HG03520 (cell line): ENCODE data around the gene MCIDAS.

ENCODE experiments used
- ATAC-seq: cut with Tn5 transposase; IDR thresholded peaks from one replicate; pipeline ENCODE4 v1.9.1; 2021; ENCODE audit warnings: mild to moderate bottlenecking, moderate library complexity; ENCODE audit not compliant: unreplicated experiment

Gene MCIDAS

GRCh38 chr5:55222985-55223811 lies 3.9 kb downstream of the MCIDAS start:
- no peak for ATAC-seq

DNA sequence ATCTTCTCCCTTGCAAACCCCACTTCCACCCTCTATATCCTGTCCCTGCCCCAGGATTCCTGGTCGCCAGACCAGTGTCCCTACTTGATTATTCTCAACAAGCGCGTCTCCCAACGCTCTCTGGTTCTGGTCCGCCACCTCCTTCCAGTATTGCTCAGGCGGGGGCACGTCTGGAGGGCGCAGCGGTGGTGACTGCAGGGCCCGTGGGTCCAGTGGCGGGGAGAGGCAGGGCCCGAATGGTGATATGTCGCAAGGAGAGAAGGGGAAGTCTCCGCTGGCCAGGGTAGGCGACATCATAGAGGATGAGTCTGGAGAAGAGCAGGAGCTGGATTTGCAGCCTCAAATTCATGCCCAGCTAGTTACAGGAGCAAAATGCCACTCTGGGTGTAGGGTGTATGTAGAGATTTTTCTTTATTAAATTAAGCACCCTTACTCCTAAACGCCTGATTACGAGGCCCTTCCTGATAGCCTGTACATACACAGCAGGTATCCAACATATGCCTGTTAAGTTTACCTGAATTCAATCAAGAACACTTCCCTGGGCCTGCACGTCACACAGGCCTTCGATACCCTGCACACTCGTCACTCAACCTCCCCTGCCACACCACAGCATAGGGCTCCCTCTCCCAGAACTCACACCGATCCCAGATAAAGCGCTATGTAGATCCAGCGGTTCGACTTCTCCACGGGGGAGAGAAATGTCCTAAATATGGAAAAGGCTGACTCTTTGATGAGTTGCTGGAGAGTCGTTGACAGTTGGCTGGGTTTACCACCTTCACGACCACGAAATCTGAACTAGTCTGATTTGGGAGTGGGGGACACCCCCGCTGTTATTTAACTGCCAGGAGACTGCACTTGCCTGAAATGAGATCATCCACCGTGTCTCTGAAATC lies 4.8 kb downstream of the MCIDAS start:
- no peak for ATAC-seq

GRCh38 chr5:55220433-55221185 lies 6.5 kb downstream of the MCIDAS start:
- no peak for ATAC-seq

GRCh38 chr5:55219770-55220169 lies 7.3 kb downstream of the MCIDAS start:
- ATAC-seq: no peak

- ATAC-seq: no peak
Observed at GRCh38 chr5:55218967-55219366, 8.1 kb downstream of the MCIDAS start.

GRCh38 chr5:55211184-55211874 lies 15.8 kb downstream of the MCIDAS start:
- ATAC-seq: no peak

DNA sequence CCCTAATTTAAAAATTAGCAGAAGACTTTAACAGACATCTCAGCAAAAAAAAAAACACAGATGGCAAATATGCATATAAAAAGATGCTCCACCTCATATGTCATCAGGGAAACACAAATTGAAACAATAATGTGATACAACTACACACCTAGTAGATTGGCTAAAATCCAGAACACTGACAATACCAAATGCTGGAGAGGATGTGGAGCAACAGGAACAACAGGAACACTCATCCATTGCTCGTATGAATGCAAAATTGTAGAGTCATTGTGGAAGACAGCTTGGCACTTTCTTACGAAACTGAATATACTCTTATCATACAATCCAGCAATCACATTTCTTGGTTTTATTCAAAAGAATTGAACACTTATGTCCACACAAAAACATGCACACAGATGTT lies 22.1 kb downstream of the MCIDAS start:
- no peak for ATAC-seq

GRCh38 chr5:55191165-55191564 lies 36.0 kb downstream of the MCIDAS start:
- ATAC-seq: no peak

DNA sequence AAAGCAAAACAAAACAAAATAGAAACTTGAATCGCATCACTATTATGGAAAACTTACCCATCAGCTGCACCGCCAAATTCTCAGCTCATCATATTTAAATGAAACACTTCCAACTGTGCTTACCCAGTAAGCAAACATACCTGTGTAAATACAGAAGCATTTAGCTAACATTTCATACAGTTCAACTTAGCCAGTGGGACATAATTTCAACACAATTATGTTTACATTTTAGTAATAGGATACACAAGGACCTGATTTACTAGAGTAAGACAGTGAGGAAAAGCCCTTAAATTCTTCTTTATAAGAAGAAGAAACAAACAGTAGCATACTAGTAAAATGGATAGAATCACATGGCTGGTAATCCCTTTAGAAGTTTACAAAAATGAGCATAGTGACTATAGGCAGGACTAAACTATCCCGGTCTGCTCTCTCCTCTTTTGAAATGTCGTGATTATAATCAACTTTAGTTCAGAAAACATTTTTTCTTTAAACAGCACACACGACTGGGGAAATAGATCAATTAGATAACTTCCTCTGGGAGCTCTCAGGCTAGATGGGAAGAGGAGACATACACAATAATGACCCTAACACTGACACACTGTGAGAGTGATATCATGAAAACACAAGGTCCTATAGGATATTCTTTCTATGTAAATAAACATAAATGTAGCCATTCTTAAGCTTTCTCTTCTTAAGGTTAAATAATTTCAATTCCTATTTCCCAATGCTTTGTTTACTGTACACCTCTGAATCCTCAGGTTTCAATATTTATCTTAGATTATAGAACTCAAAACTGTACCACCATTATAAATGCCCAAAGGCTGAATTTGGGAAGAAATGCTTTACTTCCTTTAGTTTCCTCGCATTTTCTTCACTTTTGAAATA lies 38.2 kb downstream of the MCIDAS start:
- ATAC-seq: no peak

DNA sequence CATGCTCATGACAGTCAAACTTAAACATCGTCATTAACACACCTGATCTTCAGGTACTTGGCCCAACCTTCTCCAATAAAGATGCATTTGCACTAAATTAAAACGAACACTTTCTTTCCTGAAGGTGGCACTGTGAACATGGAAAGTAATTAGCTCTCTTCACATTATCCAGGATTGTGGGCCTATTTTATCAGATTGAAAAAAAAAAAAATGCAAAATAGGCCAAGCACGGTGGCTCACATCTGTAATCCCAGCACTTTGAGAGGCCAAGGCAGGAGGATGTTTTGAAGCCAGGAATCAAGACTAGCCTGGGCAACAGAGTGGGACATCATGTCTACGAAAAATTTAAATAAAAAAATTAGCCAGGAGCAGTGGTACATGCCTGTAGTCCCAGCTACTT lies 39.7 kb downstream of the MCIDAS start:
- no peak for ATAC-seq

GRCh38 chr5:55180016-55180415 lies 47.1 kb downstream of the MCIDAS start:
- no peak for ATAC-seq

DNA sequence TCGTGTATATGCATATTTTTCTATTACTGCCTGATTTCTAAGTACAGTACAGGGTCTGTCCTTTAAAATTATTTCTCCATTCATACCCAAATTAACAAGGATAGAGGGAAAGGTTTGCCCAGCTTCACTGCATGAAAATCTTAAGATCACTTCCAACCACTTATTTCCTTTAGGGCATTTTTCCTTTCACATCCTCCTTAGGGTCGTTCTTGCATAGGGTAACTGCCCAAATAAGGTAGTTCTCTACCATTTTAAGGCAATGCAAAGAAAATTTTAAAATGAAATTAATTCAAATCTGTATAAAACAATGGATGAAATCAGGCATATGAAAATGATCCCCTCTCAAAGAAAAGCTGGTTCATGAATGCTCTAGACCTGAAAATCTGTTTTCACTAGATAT lies 50.0 kb downstream of the MCIDAS start:
- ATAC-seq: no peak

- ATAC-seq: no peak
Observed at GRCh38 chr5:55176176-55176818, 50.8 kb downstream of the MCIDAS start.

GRCh38 chr5:55175781-55176175 lies 51.3 kb downstream of the MCIDAS start:
- no peak for ATAC-seq

GRCh38 chr5:55173687-55174230 lies 53.4 kb downstream of the MCIDAS start:
- ATAC-seq: no peak

GRCh38 chr5:55172937-55173686 lies 54.0 kb downstream of the MCIDAS start, which contains the start of gene CDC20B:
Gene CDC20B, minus strand, starts transcription at chr5:55173177. Its CDS starts 177 bp downstream, at chr5:55173000.
- peak; percentile 84 for ATAC-seq

- ATAC-seq: peak; percentile 54
Observed at GRCh38 chr5:55172051-55172899, 54.8 kb downstream of the MCIDAS start.
